Left cardiac atrium (tissue), 4 donors: ENCODE measurements around the gene U2AF1. TPM values are rescaled to one million over a fixed set of nuclear protein-coding genes. Genes with fewer than 3 reads are reported as not detected.
"Not testable (repeated sequence)": the region's sequence is repeated elsewhere in the genome, so short reads cannot be mapped to it uniquely, and the experiment has no call there.

ENCODE experiments used
- ATAC-seq, 2 donors: fragments of 200-7000 bp; cut with Tn5 transposase; one replicate each; pipeline ENCODE4 v1.9.1; 2020; ENCODE audit warnings: mild to moderate bottlenecking in 2 of 2, moderate library complexity in 2 of 2
- DNase-seq: peaks from one replicate; pipeline ENCODE4 v3.0.0-alpha.2; 2020
- intact Hi-C, 2 donors: fragments of 100-400 bp; cut with DNase I; formaldehyde crosslinking; loops; one replicate each; pipeline versions ENCODE4 v1.14.1 to v1.15.1; 2022 to 2023
- total RNA-seq, 2 donors: library from RNA; stranded (reverse); fragmentation: NEBNext Ultra II Directional; extraction: Animal tissue kit (Norgen Biotek cat#: 25700); gene quantifications; one replicate each; pipeline ENCODE4 v1.2.1, GENCODE V29; 2021
- donor health status: DM: no; HTN: yes; CAD: no.
- donor health status: DM: no; HTN: yes; CAD: no; lungs with severe emphysema.
- donor health status: DM: yes; HTN: yes; CAD: no.
- donor health status: Dilated cardiomyopathy.

The U2AF1 gene
- total RNA-seq, 2 donors from 2014 or later = 8.5 to 8.6 TPM

- intact Hi-C loops, DNase-seq: not testable (repeated sequence)
- peak; percentile 81 to 89 for ATAC-seq
Observed at GRCh38 chr21:43045165-43045875, 62.0 kb downstream of the U2AF1 start.

DNA sequence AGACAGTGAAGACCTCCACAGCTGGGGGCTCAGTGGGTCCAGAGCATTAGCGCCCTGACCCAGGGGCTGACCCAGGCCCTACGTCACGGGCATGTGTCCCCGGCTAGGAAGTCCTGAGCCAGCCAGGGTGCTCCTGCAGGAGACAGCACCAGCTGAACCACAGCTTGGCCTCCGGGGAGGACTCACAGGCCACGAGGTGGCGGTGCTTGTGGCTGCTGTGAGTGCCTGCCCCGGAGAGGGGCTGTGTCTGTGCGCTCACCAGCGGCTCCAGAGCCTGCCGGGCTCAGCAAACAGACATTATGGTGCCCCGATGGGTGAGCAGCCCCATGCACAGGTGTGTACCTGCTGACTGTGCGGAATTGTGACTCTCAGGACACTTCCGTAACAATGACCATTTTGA, 62.8 kb downstream of the U2AF1 start:
- ATAC-seq, intact Hi-C loops, DNase-seq: not testable (repeated sequence)

DNA sequence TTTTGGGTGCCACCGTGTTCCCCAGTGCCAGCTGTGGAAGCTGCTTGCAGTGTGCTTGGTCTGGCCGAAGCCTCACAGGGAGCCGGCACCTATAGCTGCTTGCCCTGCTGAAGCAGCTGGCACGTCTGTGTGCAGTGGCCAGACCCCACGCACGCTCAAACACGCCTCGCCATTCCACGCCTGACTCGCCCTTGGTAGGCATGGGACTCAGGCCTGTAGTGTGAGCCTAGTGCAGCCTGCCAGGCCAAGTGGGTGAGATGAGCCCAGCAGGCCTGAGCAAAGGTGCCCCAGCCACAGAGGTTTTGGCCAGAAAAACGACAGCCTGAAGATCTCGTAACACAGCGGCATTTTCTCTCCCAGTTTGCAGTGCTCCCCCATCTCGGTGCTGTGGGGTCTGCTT, 64.1 kb downstream of the U2AF1 start:
- intact Hi-C loops, ATAC-seq, DNase-seq: not testable (repeated sequence)

Other genes starting within 250 kb of the U2AF1 start
- gene WDR4, start 228.0 kb downstream of the U2AF1 start, total RNA-seq = 1 to 10 TPM; 6.5 to 9.9 TPM
- 10 to 100 TPM; 46.4 to 49.7 TPM for gene NDUFV3, start 214.3 kb downstream of the U2AF1 start, total RNA-seq
- not detected for gene ERVH48-1, start 181.9 kb downstream of the U2AF1 start, total RNA-seq
- gene PKNOX1, start 133.0 kb downstream of the U2AF1 start, total RNA-seq = 1 to 10 TPM; 7.4 to 8.9 TPM
- 10 to 100 TPM in 1 of 2 donors, 1 to 10 TPM in 1; 5.8 to 12.8 TPM for gene CBS, start 31.7 kb downstream of the U2AF1 start, total RNA-seq
- not detected for gene CRYAA, start 61.4 kb upstream of the U2AF1 start, total RNA-seq